WERI-Rb-1 (cell line): ENCODE results near the gene ZNF622.

Source experiments
- DNase-seq: peaks from one replicate; pipeline ENCODE4 v3.0.0-alpha.2; 2020
- H3K27ac ChIP-seq: fragments of 250-450 bp; sonication (Bioruptor Pico); 2 replicates; pipeline ENCODE4 v1.5.1; 2020; ENCODE audit warnings: mild to moderate bottlenecking, moderate library complexity
- H3K27me3 ChIP-seq: fragments of 250-450 bp; sonication (Bioruptor Pico); 2 replicates; pipeline ENCODE4 v1.5.1; 2021; ENCODE audit warnings: mild to moderate bottlenecking, low read depth, moderate library complexity; ENCODE audit not compliant: insufficient read depth, severe bottlenecking
- H3K36me3 ChIP-seq: fragments of 250-450 bp; sonication (Bioruptor Pico); 2 replicates; pipeline ENCODE4 v1.5.1; 2020; ENCODE audit warnings: mild to moderate bottlenecking, moderate library complexity
- H3K4me3 ChIP-seq: 2 replicates; pipeline ENCODE4 v1.5.1; 2011; ENCODE audit warnings: low read depth, mild to moderate bottlenecking, control low read depth, low read length
- H3K9me3 ChIP-seq: fragments of 250-450 bp; sonication (Bioruptor Pico); 2 replicates; pipeline ENCODE4 v1.5.1; 2021; ENCODE audit warnings: mild to moderate bottlenecking, moderate library complexity; ENCODE audit not compliant: severe bottlenecking
- CTCF ChIP-seq: IDR thresholded peaks from 2 replicates; pipeline ENCODE4 v1.5.1; 2011; ENCODE audit warnings: low read depth, mild to moderate bottlenecking, control low read depth, inconsistent platforms, low read length

The ZNF622 gene

GRCh38 chr5:16505140-16505891, 39.7 kb upstream of the ZNF622 start:
- Histone ChIP-seq H3K27ac (no peak overlapping the region), H3K27me3 (no peaks in the 10 kb centered on the region), H3K36me3 (no peaks in the 10 kb centered on the region), H3K4me3 (no peak overlapping the region), H3K9me3 (no peaks in the 10 kb centered on the region)
- no peak for DNase-seq
- TF ChIP-seq CTCF = no peak

- no peak overlapping the region for H3K4me3 ChIP-seq
These were observed 39.0 kb upstream of the ZNF622 start for GRCh38 chr5:16504571-16504970.

GRCh38 chr5:16502866-16503265, 37.3 kb upstream of the ZNF622 start:
- H3K4me3 ChIP-seq = no peak overlapping the region
- no peak for TF ChIP-seq CTCF

More at GRCh38 chr5:16504571-16504970, 39.0 kb upstream of the ZNF622 start:
- no peak for DNase-seq
- no peaks in the 10 kb centered on the region for H3K27me3 ChIP-seq
- no peak overlapping the region for H3K27ac ChIP-seq
- no peaks in the 10 kb centered on the region for H3K36me3 ChIP-seq
- H3K9me3 ChIP-seq = no peaks in the 10 kb centered on the region
- no peak for TF ChIP-seq CTCF

GRCh38 chr5:16500024-16500423, 34.4 kb upstream of the ZNF622 start:
- DNase-seq = no peak
- peaks cover 6% of the 10 kb centered on the region for H3K9me3 ChIP-seq
- TF ChIP-seq CTCF = no peak
- H3K4me3 ChIP-seq = no peak overlapping the region
- no peaks in the 10 kb centered on the region for H3K36me3 ChIP-seq
- H3K27ac ChIP-seq = no peak overlapping the region
- no peaks in the 10 kb centered on the region for H3K27me3 ChIP-seq

More at GRCh38 chr5:16502866-16503265, 37.3 kb upstream of the ZNF622 start:
- Histone ChIP-seq H3K9me3 (no peaks in the 10 kb centered on the region), H3K27me3 (no peaks in the 10 kb centered on the region), H3K27ac (no peak overlapping the region), H3K36me3 (no peaks in the 10 kb centered on the region)
- no peak for DNase-seq

- Histone ChIP-seq H3K27me3 (no peaks in the 10 kb centered on the region), H3K36me3 (no peaks in the 10 kb centered on the region), H3K4me3 (no peak overlapping the region), H3K9me3 (peaks cover 8% of the 10 kb centered on the region), H3K27ac (no peak overlapping the region)
- no peak for TF ChIP-seq CTCF
- DNase-seq = no peak
These were observed 31.9 kb upstream of the ZNF622 start for GRCh38 chr5:16497546-16497945.

GRCh38 chr5:16493261-16493660, 27.7 kb upstream of the ZNF622 start:
- Histone ChIP-seq H3K27ac (no peak overlapping the region), H3K36me3 (no peaks in the 10 kb centered on the region), H3K27me3 (no peaks in the 10 kb centered on the region), H3K4me3 (no peak overlapping the region), H3K9me3 (peaks cover 8% of the 10 kb centered on the region)
- no peak for TF ChIP-seq CTCF
- DNase-seq = no peak
